Stimulated activated CD4-positive, alpha-beta T cell treated with anti-CD3 and anti-CD28 coated beads, Interleukin-2, amount 100 ng/mL, for 4 hours (primary cell): ENCODE results near the gene CATSPER1.

Source experiments
- DNase-seq: peaks from one replicate; pipeline ENCODE4 v3.0.0-alpha.2; 2020; ENCODE audit warnings: low read depth

CATSPER1 gene

DNA sequence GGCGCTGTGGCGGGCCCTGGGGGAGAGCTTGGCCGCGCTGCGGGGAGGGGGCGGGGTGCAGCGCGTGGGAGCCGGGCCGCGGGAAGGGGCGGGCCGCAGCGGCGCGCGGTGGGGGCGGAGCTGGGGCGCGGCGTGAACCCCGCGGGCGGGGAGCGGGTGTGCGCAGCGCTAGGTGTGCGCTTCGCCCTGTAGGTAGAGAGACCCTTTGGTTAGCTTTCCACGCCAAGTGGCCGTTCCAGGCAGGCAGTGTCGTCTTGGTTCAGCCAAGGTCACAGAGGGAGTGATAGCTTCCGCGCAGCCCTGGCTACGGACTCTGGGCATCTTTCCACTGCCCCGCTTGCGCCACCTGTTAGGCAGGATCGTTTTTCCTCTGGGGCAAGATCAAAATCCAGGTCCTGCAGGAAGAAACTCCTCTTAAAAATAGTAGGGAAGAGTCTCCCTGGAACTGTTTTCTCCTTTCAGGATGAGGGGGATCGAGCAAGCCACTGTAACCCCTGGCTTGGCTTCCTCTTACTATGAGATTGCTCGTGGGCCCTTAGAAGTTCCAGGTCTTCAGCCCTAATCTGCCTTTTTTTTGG is 23.5 kb downstream of the CATSPER1 start:
- DNase-seq: peak; percentile 61

DNA sequence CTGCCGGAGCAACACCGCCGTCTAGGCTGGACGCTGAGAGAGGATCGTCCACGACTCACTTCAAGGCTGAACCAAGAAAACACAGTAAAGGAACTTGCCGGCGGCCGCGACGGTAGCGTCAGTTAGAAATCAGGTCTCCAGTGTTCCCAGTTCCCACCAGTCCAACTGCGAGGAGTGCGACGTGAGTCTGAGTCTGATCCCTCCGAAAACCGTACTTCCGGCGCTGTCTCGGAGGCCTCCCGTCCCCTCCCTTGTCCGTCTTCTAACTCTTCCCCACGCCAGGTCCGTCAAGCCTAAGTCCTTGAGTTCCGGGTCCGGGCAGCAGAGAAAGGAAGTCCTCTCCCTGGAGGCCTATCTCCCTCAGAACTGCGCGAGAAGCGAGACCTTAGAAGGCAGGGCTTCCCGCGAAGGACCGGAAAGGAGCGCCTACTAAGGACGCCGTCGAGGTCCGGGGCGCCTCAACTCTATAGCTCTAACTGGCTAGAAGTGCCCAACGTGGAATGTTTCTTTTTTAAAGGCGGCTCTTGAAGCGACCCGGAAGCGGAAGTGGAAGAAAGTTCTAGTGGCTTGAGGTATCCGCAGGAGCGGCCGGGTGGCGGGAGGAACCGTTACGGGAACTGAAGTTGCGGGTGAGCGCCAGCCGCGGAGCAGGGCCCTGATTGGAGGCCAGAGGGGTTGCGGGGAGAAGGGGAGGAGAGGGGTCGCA is 24.2 kb downstream of the CATSPER1 start, which contains the start of the genes BANF1 and EIF1AD:
BANF1 (plus strand) TSS at position 562 of the 706 bp plus-strand sequence. CDS start 748 bp downstream, outside the sequence.
EIF1AD (minus strand) TSS at position 216 of the 706 bp plus-strand sequence. CDS start 1,768 bp downstream, outside the sequence.
- DNase-seq: peak; percentile 87

DNA sequence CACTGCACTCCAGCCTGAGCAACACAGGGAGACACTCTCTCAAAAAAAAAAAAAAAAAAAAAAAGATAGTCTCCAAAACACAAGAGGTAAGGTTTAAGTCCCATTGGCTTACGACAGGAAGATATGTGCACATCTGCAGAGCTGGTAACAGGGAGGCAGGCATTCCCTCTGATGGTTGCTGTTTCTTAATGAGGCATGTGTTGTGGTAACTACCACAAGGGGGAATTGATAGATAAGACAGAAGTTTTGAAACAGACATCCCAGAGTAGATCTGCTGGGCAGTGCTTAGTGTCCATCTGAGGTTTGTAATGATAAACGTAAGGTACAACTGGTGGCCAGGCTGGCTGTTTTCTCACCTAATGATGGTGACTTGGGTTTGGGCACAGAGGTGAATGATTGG is 29.0 kb downstream of the CATSPER1 start:
- DNase-seq: no peak

DNA sequence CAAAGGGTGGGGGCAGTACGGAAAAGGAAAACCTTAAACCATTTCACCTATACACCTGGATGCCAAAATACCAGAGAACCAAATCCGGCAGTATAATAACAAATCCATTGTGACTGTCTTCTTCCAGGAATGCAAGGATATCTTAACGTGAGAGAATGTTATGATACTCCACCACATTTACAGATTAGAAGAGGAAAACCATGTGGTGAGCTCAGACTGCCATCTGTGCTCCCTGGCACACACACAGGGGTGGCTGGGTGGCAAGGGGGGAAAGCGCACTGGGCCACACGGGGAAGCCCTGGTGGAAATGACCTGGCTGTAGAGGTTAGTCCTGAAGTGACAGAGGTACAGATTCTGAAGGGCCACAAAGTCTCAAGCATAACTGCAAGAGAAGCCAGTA is 34.2 kb downstream of the CATSPER1 start:
- no peak for DNase-seq

DNA sequence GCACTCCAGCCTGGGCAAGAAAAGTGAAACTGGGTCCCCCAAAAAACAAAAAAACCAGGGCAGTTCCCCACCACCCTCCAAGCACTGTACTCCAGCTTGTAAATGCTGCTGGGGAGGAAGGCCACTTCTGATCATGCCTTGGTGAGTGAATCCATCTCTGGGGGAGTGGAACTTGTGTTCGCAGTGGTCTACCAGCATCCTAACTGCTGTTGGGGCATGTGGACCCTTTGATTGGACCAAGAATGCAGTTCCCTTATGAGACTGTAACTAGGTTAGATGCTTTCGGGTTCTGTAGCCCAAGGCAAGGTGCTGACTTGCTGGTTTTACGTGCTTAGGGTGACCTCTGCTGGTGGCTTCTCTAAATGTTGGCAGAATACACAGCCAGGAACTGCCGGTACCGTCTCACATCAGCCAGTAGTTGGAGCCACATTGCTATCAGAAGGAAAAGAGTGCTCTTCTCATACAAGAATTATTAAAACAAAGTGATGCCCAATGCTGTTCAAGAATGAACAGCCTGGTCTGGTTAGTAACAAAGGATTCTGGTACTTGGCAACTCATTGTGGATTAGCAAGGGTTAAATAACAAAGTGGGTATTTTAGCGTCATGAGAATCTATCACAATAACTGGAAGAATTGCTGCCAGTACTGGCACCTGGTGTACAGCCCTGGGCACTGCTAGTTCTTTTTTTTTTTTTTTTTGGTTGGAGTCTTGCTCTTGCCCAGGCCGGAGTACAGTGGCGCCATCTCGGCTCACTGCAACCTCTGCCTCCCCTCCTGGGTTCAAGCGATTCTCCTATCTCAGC is 37.3 kb downstream of the CATSPER1 start:
- DNase-seq: peak; percentile 87

- DNase-seq: no peak
Measured at GRCh38 chr11:65987336-65987735, 38.9 kb downstream of the CATSPER1 start.

DNA sequence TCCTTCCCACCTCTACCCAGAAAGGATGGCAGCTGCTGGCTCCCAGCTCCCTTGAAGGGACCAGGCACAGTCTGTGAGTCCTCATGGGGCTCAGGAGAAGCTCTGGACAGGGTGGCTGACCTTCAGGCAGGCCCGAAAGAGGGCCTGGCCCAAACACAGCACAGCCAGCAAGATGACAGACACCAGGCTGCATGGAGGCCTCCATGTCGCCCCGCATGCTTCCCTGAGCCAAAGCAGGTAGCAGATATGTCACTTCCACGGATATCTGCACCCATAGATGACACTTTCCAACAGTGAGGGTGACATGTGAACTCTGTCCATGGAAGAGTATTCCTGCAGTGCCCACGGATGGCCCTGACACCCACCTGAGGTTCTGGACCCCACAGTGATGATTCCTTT is 42.7 kb downstream of the CATSPER1 start:
- DNase-seq: no peak

- no peak for DNase-seq
Measured at GRCh38 chr11:65982824-65983588, 43.3 kb downstream of the CATSPER1 start.

- DNase-seq: no peak
Measured at GRCh38 chr11:65981972-65982823, 44.1 kb downstream of the CATSPER1 start.

GRCh38 chr11:65981101-65981740 is 45.1 kb downstream of the CATSPER1 start:
- no peak for DNase-seq

GRCh38 chr11:65979261-65979759 is 47.0 kb downstream of the CATSPER1 start:
- DNase-seq: no peak

DNA sequence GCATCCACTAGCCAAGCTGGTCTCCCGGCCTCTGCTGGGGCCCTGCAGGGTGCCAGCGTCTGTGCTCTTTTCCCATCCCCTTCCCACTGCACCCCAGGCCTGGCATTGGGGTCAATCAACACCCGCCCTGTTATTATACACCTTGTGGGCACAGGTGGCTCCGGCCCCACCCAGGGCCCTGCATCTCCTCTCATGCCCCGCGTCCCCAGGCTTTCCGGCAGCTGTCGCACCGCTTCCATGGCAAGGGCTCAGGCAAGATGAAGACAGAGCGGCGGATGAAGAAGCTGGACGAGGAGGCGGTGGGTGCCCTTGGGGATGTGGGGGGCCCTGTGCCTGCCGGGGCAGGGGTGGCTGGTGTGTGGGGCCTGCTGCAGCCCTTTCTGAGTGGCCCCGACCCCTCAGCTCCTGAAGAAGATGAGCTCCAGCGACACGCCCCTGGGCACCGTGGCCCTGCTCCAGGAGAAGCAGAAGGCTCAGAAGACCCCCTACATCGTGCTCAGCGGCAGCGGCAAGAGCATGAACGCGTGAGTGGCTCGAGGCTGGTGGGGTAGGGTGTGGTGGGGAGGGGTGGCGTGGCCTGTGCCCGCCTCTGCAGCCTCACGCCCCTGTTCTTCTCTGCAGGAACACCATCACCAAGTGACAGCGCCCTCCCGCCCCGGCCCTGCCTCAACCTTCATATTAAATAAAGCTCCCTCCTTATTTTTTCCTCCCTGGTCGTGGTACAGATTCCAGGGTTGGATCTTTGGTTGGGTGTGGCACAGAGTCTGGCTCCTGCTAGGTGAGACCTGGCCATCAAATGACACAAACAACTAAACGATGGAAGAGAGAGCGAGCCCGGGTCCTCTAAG is 47.7 kb downstream of the CATSPER1 start:
- DNase-seq: no peak

DNA sequence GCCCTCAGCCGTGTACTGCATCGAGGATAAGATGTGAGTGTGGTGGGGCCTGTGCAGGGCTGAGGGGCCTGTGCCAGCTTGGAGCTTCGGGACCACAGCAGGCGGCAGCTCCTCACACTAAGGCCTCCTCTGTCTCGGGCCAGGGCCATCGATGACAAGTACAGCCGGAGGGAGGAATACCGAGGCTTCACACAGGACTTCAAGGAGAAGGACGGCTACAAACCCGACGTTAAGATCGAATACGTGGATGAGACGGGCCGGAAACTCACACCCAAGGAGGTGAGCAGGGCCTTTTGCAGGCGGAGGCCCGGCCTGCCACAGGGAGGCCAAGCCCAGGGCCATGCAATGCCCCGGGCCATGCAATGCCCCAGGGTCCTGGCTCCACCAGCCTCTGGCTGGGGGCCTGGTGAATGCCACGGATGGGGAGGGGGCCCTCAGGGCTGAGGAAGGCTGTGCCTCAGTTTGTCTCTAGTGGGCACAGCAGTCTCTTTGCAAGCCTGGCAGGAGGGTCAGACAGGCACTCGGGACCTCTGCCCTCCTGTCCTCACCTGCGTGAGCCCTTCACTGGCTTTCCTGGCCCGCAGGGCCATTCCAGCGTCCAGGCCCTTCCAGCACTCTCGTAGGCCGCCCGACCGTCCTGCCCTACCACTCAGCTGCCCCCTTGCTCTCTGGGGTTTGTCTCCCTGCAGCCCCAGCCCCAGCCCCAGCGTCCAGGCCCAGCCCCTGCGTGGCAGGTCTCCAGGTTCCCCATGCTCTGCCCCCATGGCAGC is 48.5 kb downstream of the CATSPER1 start:
- no peak for DNase-seq

DNA sequence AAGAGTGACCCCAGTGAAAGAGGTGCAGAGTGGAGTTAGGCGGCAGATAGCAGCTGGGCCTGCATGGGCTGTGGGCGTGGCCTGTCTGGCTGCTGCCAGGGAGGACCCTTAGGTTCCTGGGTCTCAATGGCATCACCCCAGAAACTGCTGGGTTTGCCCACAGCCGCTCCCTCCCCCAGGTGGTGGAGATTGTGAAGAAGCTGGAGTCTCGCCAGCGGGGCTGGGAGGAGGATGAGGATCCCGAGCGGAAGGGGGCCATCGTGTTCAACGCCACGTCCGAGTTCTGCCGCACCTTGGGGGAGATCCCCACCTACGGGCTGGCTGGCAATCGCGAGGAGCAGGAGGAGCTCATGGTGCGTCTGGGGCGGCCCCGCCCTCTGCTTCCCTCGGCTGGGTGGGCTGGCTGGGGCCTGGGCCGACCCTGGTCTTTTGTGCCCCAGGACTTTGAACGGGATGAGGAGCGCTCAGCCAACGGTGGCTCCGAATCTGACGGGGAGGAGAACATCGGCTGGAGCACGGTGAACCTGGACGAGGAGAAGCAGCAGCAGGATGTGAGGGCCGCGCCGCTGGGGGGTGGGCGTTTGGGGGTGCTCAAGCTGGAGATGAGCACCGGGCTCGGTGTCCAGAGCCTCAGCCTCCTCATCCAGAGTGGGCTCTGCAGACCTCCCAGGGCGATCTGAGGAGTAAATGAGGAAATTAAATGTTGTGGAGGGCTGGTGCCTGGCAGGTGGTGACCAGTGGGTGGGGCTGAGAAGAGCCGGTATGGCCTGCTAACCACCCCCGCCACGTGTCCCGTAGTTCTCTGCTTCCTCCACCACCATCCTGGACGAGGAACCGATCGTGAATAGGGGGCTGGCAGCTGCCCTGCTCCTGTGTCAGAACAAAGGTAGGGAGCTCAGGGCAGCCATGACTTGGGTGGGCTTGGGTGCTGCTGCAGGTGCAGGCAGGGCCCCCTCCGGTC is 49.8 kb downstream of the CATSPER1 start:
- DNase-seq: no peak

GRCh38 chr11:65975771-65976170 is 50.5 kb downstream of the CATSPER1 start:
- no peak for DNase-seq

GRCh38 chr11:65973439-65974110 is 52.7 kb downstream of the CATSPER1 start:
- DNase-seq: no peak

GRCh38 chr11:65972116-65972515 is 54.2 kb downstream of the CATSPER1 start:
- no peak for DNase-seq
